GM12872 (cell line): ENCODE data around the gene CNTN5.

Experiments used
- CTCF ChIP-seq: IDR thresholded peaks from 3 replicates; pipeline ENCODE4 v1.5.1; 2011; ENCODE audit warnings: low read depth, mild to moderate bottlenecking, low read length, moderate library complexity; ENCODE audit not compliant: insufficient read depth

The CNTN5 gene

GRCh38 chr11:99614352-99614751 is 593.6 kb downstream of the CNTN5 start:
- no peak for TF ChIP-seq CTCF

GRCh38 chr11:99630629-99631028 is 609.9 kb downstream of the CNTN5 start:
- no peak for TF ChIP-seq CTCF

GRCh38 chr11:99631618-99632017 is 610.9 kb downstream of the CNTN5 start:
- no peak for TF ChIP-seq CTCF

GRCh38 chr11:99632969-99633368 is 612.2 kb downstream of the CNTN5 start:
- TF ChIP-seq CTCF = no peak

- no peak for TF ChIP-seq CTCF
Measured at GRCh38 chr11:99634581-99634980, 613.8 kb downstream of the CNTN5 start.

- no peak for TF ChIP-seq CTCF
Measured at GRCh38 chr11:99638073-99638553, 617.4 kb downstream of the CNTN5 start.

GRCh38 chr11:99640671-99641070 is 619.9 kb downstream of the CNTN5 start:
- no peak for TF ChIP-seq CTCF

GRCh38 chr11:99645934-99646333 is 625.2 kb downstream of the CNTN5 start:
- no peak for TF ChIP-seq CTCF
